GM18507 (cell line): ENCODE data around the gene NAPA.
"Not testable (repeated sequence)": the region's sequence is repeated elsewhere in the genome, so short reads cannot be mapped to it uniquely, and the experiment has no call there.

Experiments used
- DNase-seq: peaks from one replicate; pipeline ENCODE4 v3.0.0; 2011; ENCODE audit warnings: low read depth; ENCODE audit not compliant: insufficient read length; ENCODE audit errors: extremely low spot score
- FAIRE-seq: peaks from 2 replicates; lab custom pipeline; 2011; peaks lifted over from hg19 to GRCh38; lab: Jason Lieb, UNC

Gene NAPA

GRCh38 chr19:47490847-47491246 lies 24.0 kb downstream of the NAPA start:
- FAIRE-seq, result no peak

GRCh38 chr19:47490031-47490430 lies 24.8 kb downstream of the NAPA start:
- FAIRE-seq, result no peak
- DNase-seq, result no peak

More at GRCh38 chr19:47490847-47491246, 24.0 kb downstream of the NAPA start:
- no peak for DNase-seq

GRCh38 chr19:47489072-47489914 lies 25.6 kb downstream of the NAPA start:
- FAIRE-seq (no peak), DNase-seq (no peak)

- no peak for DNase-seq
- no peak for FAIRE-seq
Observed at GRCh38 chr19:47487551-47488515, 27.0 kb downstream of the NAPA start.

- DNase-seq, result no peak
- FAIRE-seq, result no peak
Observed at GRCh38 chr19:47486900-47487299, 28.0 kb downstream of the NAPA start.

GRCh38 chr19:47486220-47486619 lies 28.6 kb downstream of the NAPA start:
- not testable (repeated sequence) for DNase-seq, FAIRE-seq

- FAIRE-seq, result no peak
- DNase-seq, result no peak
Observed at GRCh38 chr19:47485210-47485609, 29.7 kb downstream of the NAPA start.

- DNase-seq, result peak; percentile 94
- FAIRE-seq, result peak; percentile 91
Observed at GRCh38 chr19:47483800-47484690, 30.8 kb downstream of the NAPA start, which contains the start of gene KPTN. KPTN (minus strand) TSS chr19:47484219; CDS start chr19:47484160, 59 bp downstream.

GRCh38 chr19:47483200-47483599 lies 31.7 kb downstream of the NAPA start:
- FAIRE-seq (no peak), DNase-seq (no peak)

GRCh38 chr19:47481460-47482052 lies 33.3 kb downstream of the NAPA start:
- DNase-seq (no peak), FAIRE-seq (no peak)

- no peak for FAIRE-seq
Observed at GRCh38 chr19:47480658-47481057, 34.2 kb downstream of the NAPA start.

GRCh38 chr19:47479701-47480503 lies 35.0 kb downstream of the NAPA start:
- DNase-seq, result no peak
- no peak for FAIRE-seq

More at GRCh38 chr19:47480658-47481057, 34.2 kb downstream of the NAPA start:
- no peak for DNase-seq

- no peak for DNase-seq
- no peak for FAIRE-seq
Observed at GRCh38 chr19:47476438-47476972, 38.4 kb downstream of the NAPA start.

GRCh38 chr19:47475465-47475864 lies 39.4 kb downstream of the NAPA start:
- FAIRE-seq (no peak), DNase-seq (no peak)

- no peak for FAIRE-seq
- no peak for DNase-seq
Observed at GRCh38 chr19:47473336-47473735, 41.5 kb downstream of the NAPA start.

GRCh38 chr19:47471733-47472457 lies 43.0 kb downstream of the NAPA start, which contains the start of gene SLC8A2:
SLC8A2 (minus strand) TSS chr19:47471893; CDS start chr19:47466403, 5,490 bp downstream.
- DNase-seq, result no peak

GRCh38 chr19:47471381-47471732 lies 43.5 kb downstream of the NAPA start:
- FAIRE-seq (no peak), DNase-seq (no peak)

More at GRCh38 chr19:47471733-47472457, 43.0 kb downstream of the NAPA start, which contains the start of gene SLC8A2:
- no peak for FAIRE-seq
